HG03442 (cell line): ENCODE measurements around the gene ELL2.
A peak's percentile ranks its signal among the peaks of the same experiment; 100 is the strongest.

Experiments
- ATAC-seq: cut with Tn5 transposase; IDR thresholded peaks from one replicate; pipeline ENCODE4 v1.9.1; 2021; ENCODE audit warnings: mild to moderate bottlenecking, moderate library complexity; ENCODE audit not compliant: unreplicated experiment

Gene ELL2

GRCh38 chr5:95883185-95884016 lies 78.2 kb downstream of the ELL2 start:
- ATAC-seq, result peak; percentile 53

DNA sequence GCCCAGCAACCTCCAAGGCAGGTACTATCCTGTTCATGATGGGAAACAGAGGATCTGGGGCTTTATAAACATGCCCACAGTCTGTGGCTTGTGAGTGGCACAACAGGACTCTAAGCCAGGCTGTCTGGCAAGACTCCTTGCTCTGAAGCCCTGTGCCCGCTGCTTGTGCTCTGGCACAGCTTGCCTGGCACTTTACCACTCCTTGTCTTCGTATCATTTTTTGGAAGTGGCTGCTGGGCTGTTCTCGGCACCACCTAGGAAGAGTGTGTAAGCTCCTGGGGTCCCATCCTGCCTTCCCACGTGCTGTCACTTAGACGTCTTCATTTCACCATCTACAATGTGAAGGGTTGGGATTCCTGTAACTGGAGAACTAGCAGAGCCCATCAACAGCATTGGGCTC lies 79.8 kb downstream of the ELL2 start:
- ATAC-seq, result no peak

GRCh38 chr5:95880081-95880926 lies 81.3 kb downstream of the ELL2 start:
- no peak for ATAC-seq

- no peak for ATAC-seq
These were observed 82.0 kb downstream of the ELL2 start for GRCh38 chr5:95879661-95880060.

GRCh38 chr5:95878417-95879323 lies 83.0 kb downstream of the ELL2 start:
- peak; percentile 63 for ATAC-seq

DNA sequence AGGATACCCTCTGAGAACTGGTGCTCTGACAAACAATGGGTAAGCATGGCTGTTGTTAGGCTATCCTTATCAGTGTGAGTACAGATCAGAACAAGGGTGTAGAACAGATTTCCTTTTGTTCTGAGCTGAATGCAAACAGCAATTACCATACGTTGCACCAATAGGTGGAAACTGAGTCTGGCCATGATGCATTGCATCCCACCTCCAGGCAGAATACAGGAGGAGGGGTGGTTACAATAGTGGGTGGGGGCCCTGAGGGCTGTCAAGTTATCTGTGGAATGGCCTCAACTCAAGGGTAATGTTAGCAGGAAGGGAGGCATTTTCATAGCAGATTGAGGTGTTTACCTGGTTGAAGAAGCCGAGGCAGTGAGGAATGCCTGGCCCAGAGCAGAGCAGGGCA lies 84.9 kb downstream of the ELL2 start:
- ATAC-seq, result no peak

DNA sequence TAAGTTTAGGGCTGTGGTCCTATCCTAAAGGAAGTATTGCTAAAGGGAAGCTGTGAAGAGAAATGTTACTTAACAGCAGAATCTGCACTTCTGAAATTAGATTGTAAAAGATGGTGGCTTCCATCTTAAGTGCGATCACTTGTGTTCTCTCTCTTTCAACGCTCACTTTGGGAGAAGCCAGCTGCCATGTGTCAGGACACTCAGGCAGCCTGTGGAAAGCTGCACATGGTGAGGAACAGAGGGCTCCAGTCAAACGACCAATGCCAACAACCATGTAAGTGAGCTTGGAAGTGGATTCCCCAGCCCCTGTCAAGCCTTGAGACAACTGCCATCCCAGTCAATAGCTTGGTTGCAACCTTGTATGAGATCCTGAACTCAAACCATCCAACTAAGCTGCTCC lies 87.4 kb downstream of the ELL2 start:
- ATAC-seq, result no peak

DNA sequence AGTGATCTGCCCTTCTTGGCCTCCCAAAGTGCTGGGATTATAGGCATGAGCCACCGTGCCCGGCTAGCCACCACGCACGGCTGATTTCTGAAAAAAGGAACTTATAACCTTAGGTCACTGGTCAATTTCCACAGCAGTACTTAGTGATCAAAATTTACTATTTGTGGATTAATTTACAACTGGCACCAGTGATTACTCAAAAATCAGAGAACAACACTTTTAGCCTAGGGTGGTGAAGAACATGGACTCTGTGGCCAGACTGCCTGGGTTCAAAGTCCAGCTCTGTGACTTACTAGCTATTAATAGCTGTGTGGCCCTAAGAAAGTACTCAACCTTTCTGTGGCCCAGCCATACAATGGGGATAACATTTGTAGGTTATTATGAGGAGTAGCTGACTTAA lies 88.3 kb downstream of the ELL2 start:
- no peak for ATAC-seq

DNA sequence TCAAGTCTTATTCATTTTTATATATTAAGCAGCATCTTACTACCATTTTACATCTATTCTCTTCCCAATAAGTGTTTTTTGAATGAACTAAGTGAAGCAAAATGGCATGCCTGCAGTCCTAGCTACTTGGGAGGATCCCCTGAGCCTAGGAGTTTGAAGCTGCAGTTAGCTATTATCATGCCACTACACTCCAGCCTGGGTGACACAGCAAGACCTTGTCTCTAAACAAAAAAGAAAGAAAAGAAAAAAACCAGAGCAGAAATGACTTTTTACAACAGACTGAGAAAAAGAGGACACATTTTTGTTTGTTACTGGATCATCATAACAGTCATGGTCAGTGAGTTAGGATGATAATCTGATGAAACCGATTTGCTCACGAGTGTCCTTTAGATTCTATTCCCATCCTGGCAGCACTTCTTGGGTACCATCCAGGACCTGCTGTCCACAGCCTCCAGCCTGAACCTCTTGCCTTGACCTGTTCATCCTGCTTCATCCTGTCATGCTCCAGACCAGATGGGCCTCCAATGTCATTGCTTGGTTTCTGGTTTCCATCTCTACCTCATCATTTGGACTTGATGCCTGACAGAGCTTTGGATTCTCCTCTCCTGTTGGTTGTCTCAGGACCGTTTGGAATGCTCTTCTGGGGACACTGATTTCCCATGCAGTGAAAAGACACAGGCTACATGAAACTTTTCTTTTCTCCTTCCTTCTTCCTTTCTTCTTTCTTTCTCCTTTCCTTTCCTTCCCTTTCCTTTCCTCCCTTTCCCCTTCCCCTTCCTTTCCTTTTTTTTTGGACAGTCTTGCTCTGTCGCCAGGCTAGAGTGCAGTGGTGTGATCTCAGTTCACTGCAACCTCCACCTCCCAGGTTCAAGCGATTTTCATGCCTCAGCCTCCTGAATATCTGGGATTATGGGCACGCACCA lies 89.0 kb downstream of the ELL2 start:
- no peak for ATAC-seq

DNA sequence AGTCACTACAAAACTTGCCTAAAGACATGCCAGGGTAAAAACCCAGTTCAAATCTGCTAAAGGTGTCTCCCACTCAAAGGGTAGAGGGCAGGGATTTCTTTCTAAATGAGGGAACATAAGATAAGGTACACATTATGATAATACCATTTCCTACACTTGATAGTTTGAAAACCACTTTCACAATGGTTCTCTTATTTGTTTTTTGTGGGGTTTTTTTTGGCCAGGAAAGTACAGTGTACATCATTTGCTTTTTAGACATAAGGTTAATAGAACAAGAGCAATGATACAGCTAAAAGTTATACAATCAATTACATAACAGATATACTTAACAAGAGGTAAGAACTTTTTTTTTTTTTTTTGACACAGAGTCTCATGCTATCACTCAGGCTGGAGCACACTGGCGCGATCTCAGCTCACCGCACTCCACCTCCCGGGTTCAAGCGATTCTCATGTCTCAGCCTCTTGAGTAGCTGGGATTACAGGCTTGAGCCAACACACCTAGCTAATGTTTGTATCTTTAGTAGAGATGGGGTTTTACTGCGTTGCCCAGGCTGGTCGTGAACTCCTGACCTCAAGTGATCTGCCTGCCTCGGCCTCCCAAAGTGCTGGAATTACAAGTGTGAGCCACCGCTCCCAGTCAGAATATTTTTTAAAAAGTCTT lies 90.4 kb downstream of the ELL2 start:
- ATAC-seq, result no peak

DNA sequence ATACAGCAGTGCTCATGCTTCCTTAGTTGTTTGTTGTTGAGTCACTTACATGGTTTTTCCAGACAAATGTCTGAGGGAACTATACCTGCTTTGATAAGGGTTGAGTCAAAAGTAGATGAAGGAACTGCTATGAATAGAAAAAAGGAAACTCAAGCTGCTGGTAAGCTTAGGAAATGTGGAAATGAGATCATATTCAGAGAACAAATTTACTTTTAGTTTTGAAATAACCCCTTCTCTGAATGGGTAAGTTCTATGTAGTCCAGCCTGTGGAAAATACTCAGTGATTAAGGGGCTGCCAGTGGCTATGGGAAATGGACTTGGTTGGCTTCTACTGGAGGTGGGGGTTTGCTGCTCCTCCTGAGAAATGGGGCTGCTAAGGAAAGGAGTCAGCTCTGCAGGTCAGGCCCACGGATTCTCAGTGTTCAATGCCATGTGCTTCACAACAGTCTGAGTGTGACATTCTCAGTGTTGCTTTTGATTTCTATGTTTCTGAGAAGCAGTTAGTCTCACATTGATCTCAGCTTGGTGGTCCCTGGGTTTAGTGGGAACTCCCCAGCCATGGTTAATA lies 91.5 kb downstream of the ELL2 start:
- peak; percentile 57 for ATAC-seq

- peak; percentile 48 for ATAC-seq
These were observed 92.3 kb downstream of the ELL2 start for GRCh38 chr5:95869173-95869855.

GRCh38 chr5:95868136-95868535 lies 93.5 kb downstream of the ELL2 start:
- no peak for ATAC-seq

- no peak for ATAC-seq
These were observed 95.1 kb downstream of the ELL2 start for GRCh38 chr5:95866435-95867040.

GRCh38 chr5:95864944-95865504 lies 96.6 kb downstream of the ELL2 start:
- ATAC-seq, result no peak

DNA sequence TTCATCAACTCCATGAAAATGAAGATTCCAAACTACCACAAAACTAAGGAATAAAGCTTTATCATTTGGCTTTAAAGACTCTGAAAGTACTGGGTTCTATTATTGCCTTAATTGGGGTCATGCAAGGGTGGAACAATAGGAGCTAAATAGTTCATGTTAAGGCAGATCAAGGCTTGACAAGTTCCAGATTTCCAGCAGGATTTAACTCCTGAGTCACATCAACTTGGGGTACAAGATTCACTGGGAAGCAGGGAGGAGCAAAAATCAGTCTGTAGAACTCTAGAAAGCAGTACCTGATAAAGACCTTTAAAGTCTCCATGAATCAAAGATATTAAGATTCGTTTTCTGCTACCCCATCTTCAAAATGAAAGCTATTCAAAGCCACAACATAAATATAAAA lies 97.2 kb downstream of the ELL2 start:
- ATAC-seq, result no peak

- ATAC-seq, result no peak
These were observed 98.3 kb downstream of the ELL2 start for GRCh38 chr5:95863383-95863757.
